Stimulated activated CD4-positive, alpha-beta T cell treated with anti-CD3 and anti-CD28 coated beads, Interleukin-15, amount 100 ng/mL, for 24 hours (primary cell): ENCODE measurements around the gene SCUBE1.

Source experiments
- DNase-seq: peaks from one replicate; pipeline ENCODE4 v3.0.0-alpha.2; 2020

SCUBE1 gene

DNA sequence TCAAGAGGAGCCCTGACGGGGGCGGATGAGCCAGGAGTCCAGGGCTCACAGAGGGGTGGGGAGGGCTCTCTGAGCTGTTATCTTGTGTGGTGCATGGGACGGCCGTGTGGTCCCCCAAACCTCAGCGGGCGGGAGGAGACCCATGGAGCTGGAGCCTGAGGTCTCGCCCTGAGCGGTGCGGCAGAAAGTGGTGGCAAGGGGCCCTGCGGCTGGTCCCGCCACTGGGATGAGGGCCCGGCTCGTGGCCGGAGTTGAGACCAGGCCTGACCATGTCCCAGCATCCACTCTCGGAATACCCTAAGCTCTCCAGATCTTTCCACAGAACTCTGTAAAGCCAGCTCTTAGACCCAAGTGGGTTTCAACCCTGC, 133.7 kb downstream of the SCUBE1 start:
- no peak for DNase-seq

DNA sequence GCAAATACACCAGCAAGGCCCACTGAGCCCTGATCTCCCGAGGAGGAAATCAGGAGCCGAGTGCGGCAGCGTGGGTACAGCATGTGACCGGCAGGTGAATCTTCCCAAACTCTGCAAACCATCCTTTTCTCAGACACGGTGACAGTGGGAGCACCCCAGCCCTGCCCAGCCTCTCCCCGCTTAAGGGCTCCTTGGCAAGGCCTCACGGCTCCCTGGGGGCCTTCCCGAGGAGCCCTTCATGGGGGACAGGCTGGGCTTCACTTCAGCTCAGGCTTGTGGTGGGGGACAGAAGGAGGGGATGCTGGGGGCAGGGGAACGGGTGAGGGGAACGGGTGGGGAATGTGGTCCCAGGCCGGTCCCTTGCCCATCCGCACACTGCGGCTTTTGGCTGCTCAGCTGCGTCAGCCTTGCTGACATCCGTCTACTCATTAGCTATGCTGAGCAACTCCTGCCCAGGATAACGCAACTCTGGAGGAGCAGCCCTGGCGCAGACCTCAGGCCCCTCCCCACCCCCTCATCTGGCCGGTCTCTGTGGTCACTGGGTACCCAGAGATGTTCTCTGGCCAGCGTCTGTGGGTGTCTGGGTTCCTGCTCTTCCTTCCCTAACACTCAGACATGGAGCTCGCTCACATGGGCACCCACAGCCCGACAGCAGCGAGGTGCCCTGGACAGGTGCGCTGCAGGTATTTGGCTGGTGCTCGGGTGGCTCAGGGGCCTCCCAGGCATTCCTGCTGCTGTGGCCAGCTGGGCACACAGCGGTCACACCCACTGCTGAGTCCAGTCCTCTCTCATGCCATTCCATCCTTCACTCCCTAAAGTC, 134.3 kb downstream of the SCUBE1 start:
- DNase-seq: no peak

DNA sequence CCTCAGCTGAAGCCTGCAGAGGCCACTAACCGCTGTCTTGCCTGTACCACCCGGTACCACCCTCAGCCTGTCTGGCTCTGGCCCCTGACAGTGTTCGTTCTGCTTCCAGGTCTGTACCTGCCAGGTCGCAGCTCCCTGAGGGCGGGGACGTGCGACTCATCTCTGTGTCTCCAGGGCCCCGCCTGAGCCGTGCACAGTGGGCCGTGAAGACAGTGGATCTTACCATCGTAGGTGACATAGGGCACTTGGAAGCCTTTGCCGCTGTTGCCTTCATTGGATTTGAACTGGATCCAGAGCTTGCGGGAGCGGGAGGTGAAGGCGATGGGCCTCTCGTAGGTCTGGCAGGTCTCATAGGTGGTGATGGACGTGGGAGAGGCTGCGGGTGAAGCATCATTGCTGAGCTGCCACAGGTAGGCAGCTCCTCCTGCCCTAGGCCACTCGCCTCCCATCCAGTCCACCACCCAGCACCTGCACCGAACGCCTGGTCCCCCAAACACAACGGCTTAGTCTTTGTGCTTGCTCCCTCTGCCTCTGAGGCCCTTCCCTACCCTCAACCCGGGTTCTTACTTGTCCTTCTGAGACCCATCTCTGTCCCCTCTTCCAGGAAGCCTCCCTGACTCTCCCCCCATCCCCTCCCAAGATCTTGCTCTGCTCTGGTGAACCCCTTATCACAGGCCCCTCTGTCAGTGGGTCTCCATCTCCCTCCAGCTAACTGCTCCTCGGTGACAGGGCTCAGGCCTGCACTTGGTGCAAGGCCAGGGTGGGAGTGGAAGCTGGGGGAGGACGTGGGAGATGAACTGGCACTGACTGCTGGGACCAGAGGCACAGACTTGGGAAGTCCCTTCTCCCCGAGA, 135.1 kb downstream of the SCUBE1 start:
- no peak for DNase-seq

DNA sequence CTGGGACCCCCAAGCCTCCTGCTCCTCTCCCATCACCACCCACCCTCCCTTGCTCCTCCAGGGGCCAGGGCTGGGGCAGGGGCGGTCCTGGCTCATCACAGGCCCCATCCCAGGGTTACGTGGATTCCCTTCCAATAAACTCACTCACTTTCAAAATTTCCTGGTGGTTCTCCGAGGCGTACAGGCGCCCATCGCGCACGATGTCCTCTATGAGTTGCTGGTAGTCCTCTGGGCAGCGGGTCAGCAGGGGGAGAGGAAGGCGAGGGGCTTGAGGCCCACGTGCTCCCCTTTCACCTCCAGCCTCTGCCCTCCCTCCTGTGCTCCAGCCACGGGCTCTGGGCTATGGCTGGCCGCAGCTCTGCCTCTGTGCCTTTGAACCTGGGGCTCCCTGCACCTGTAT, 135.8 kb downstream of the SCUBE1 start:
- DNase-seq: no peak

DNA sequence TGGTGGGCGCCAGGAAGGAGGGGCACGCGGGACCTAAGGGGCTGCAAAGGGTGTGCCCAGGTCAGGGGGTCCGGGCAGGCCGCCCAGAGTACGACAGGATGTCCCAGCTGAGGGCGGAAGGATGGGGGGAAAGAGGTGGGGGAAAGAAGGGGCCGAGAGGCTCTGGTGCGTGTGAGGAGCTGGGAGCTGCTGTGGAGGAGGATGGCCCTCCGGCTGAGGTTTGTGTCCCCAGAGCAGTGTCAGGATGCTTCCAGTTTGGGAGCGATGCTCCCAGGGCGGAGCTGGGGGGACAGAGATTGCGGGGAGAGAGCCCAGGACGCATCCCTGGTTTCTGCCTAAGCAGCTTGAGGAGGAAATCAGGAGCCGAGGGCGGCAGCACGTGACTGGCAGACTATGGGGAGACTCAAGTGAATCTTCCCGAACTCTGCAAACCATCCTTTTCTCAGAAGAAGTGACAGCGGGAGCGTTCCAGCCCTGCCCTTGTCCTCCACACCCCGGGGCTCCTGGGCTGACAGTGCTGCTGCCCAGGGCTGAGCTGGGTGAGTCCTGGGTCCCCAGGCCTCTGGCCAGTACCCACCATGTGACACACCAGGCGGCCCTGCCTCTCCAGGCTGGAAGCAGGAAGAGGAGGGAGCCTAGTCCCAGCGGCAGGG, 136.5 kb downstream of the SCUBE1 start:
- DNase-seq: no peak

DNA sequence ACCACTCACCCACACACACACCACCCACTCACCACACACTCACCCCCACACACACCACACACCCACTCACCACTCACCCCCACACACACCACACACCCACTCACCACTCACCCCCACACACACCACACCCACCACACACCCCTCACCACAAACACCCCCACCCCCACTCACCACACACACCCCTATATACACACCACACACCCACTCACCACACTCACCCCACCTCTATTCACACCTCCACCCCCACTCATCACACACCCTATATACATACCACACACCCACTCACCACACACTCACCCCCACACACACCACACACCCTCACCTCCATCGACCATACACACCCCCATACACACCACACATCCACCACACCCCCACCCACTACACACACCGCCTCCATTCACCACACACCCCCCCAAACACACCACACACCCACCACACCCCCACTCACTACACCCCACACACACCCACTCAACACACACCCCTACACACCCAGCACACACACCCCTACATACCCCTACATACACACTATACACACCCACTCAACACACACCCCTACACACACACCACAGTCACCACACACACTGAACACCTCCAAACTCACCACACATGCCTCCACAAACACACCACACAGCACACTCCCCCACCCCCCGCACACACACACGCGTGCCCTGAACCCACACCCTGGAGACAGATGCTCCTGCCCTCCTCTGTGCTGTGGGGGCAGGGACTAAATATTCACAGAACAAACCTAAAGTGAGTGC, 137.2 kb downstream of the SCUBE1 start:
- peak; percentile 22 for DNase-seq

DNA sequence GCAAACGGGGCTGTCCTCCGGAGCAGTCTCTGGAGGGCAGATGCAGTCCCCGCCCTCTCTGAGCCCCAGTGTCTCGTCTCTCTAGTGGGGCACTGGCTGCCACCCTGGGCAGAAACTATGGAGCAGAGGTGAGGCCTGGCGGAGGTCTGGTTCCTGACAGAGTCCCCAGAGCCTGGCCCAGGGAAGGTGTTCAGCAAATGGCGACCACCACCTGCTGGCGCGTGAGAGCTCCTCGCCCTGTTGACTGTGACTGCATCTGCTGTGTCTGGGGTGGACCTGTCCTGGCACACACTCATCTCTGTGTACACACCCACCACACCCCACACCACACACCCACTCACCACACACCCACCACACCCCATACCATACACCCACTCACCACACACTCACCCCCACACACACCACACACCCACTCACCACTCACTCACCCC, 137.9 kb downstream of the SCUBE1 start:
- DNase-seq: no peak

DNA sequence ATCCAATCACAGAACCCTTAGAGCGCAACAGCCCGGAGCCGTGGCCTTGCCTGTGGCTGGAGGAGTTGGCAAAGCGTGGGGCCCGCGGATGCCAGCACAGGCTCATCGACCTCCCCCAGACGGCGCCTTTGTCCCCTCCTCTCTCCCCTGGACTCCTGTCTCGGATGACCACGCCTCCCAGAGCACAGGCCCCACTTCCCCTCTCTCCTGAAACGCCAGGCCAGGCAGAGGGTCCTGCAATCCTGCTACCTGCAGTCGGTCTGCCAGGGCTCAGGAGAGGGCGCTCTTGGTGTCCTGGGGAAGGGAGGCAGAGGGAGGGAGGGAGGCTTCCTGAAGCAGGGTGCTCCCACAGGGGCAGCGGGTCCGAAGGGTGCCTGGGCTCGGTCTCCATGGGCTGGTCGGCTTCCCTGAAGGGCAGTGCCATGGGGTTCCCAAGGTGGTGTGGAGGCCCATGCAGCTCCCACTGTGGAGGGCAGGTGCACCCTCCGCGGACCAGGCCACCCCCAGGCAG, 139.6 kb downstream of the SCUBE1 start:
- no peak for DNase-seq

DNA sequence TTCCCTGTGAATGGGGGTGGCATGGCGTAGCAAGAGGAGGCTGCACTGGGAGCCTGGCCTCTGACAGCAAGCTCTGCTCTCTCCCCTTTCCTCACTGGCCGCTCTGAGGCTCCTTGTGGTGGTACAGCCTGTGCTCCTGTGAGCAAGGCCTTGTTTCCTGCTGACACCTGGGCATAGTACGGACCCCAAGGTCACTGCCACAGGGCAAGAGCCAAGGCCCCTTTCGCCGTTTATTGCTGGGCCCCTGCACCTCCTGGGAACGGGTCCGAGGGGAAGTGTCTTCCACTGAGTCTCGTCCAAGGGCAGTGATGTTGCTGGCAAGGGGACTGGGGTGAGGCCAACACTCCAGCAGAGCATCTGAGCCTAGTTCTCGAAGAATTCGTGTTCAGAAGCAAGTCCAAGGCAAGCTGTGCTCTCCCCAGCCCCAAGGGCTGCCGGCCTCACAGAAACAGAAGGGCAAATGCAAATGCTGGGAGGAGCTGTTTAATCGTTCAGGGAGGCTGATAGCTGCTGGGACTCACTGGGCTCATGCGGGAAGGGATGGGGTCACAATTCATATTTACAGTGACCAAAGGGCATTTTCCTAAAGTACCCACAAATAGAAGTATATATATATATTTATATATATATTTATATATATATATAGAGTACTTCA, 140.3 kb downstream of the SCUBE1 start:
- no peak for DNase-seq

DNA sequence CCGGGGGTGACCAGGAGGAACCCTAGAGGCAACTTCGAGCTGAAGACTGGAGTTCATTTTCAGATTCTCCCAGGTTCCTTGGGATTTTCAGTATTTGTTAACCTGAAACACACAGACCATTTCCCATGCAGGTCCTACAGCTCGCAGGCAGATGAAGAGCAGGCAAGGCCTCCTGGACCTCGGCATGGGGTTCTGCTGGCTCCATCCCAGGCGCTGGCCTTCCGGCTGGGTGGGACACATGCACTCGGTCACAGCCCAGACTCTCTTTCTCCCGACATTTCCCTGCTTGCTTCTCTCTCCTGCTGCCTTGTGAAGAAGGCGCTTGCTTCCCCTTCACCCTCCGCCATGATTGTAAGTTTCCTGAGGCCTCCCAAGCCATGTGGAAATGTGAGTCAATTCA, 140.8 kb downstream of the SCUBE1 start:
- DNase-seq: no peak

DNA sequence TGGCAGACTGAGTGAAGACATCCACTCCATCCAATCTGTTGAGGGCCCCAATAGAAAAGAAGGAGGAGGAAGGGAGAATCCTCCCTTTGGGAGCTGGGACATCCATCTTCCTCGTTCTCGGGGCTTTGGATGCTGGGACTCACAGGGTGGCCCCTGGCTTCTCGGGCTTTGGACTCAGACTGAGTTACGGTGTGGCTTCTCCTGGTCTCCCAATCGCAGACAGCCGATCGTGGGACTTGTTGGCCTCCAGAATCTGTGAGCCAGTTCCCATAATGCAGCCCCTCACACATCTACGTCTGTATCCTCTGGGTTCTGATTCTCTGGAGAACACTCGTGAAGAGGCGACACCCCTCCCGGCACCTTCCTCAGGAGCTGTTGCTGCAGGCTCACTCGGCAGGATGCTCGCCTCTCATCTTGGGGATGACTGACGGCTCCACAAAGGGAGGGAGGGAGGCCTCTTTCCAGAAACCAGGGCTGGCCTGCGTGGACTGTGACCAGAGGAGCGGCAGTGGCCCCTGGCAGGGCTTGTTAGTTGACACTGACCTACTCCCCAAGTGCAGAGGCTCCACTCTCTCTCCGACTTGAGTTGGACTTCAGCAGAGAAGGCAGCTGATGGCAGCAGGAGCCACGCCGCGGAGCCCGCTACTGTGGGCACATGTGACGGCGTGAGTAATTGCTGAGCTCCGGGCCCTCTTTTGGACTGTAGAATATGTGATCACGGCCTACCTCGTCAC, 141.5 kb downstream of the SCUBE1 start:
- DNase-seq: no peak

DNA sequence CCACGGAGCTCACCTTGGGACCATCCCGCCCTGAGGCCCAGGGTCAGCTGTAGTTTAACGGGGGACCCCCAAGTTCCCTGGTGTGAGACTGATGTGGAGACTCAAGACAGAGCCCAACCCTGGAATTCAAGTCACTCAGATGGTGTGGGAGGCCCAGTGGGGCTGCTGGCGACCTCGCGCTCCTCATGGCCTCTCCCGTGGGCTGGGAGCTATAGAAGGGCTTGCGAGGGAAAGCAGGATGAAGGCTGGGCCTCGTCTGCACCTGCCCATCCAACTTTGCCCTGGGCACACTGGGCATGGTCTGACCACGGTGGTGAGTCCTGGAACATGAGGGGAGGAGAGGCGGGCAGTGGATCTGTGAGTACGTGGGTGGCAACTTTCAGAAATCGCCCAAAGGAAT, 142.6 kb downstream of the SCUBE1 start:
- no peak for DNase-seq

DNA sequence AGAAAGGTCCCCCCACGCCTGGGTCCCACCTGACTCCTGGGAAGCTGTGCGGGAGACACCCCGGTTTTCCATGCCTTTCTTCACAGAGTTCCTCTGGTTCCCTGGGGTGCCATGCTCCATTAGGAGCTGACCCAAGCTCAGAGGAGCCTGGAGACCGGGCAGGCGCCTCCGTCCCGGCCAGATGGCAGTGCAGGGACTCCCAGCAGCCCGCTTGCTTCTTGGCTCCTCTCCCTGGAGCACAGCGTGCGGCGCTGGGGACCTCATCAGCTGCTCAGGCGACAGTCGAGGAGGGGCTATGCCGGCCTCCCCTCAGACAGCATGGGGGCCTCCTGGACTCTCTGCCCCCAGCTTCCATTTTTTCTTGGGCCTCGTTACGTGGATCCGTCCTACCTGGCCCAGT, 143.1 kb downstream of the SCUBE1 start:
- DNase-seq: no peak

DNA sequence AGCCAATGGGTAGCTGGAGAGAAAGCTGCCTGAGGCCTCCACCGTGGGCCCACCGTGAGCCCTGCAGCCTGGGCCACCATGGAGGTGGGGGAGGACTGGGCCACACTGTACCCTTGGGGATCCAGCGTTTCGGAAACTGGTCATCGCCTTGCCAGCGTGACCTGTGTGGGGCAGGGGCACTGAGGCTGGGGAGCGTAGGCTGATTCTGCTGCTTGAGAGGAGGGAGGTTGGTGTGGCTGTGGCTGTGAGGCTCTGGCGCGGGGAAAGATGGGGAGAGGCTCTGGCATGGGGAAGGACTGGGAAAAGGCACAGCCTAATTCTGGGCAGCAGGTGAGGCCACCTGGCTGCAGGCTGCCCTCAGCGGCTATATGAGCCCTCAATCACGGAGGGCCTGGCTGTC, 143.6 kb downstream of the SCUBE1 start:
- DNase-seq: no peak

DNA sequence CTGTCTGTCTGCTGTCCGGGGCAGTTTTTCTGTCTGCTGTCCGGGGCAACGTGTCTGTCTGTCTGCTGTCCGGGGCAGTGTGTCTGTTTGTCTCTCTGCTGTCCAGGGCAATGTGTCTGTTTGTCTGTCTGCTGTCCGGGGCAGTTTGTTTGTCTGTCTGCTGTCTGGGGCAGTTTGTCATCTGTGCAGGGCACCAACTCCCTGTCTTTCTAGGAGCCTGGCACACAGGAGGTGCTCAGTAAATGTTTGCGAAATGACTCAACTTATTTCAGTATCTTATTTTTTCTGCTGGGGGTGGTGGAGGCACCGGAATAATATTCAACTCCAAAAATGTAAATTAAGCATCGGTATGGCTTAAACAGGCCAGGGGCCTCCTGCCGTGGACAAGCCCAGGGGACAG, 144.2 kb downstream of the SCUBE1 start:
- no peak for DNase-seq

DNA sequence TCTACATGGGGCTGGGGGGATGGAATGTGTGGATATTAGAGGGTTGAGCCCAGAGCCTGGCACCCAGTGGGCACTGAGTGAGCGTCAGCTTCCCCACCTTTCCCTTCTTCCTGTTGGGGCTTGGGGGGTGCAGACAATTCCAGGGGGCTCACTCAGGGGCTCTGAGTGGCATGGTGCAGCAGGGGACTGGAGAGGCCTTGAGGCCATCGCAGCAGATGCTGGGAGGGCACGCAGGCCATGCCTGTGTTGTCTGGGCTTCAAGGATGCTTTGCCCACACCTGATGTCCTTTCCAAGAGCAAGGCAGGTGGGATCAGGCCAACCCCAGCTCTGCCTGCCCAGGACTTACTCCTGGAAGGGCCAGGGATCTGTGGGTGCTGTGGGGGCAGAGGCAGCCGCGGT, 145.0 kb downstream of the SCUBE1 start:
- no peak for DNase-seq

DNA sequence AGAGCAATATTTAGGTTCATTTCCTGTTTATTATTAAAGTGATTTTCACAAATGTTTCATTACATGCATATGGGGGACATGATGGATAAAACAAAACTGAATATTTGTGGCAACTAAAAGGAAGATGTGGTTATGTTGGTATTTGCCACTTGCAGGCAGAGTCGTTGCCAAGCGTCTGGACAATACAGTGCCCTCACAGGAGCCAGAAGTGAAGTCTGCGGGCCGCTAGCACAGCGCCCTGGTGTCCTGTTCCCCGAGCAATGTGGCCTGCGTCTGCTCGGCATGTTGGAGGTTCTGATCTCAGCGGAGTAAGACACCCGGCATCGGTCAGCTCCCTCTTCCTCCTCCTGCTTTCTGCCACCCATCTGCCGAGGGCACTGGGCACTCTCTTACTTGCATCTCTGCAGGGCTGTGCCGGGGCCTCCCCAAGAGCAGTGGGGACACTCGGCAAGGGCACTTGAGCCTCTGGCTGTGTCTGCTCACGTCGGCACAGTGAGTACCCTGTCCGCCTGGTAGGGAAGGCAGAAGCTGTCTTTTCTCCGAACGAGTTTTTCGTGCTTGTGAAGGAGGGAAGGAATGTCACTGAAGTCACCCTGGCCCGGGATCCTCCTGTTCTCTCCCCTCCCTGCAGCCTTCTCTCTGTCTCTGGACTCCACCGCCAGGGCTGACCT, 145.8 kb downstream of the SCUBE1 start:
- no peak for DNase-seq

DNA sequence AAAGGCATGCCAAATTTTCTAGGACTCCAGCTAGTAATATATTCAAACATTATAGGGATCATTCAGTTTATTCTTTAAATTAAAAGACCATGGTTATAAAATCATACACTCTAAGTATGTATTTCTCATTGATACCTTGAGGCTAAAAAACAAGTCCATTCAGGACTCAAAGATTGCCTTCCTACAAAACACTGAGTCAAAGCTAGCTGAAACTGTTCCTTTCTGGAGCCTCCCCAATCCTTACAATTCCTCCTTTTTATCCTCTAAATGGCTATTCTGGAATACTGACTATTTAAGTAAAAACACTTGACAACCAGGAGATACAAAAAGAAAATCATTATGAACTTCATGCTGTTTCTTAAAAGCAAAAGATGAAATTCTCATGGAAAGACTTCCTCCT, 151.3 kb downstream of the SCUBE1 start:
- DNase-seq: no peak

DNA sequence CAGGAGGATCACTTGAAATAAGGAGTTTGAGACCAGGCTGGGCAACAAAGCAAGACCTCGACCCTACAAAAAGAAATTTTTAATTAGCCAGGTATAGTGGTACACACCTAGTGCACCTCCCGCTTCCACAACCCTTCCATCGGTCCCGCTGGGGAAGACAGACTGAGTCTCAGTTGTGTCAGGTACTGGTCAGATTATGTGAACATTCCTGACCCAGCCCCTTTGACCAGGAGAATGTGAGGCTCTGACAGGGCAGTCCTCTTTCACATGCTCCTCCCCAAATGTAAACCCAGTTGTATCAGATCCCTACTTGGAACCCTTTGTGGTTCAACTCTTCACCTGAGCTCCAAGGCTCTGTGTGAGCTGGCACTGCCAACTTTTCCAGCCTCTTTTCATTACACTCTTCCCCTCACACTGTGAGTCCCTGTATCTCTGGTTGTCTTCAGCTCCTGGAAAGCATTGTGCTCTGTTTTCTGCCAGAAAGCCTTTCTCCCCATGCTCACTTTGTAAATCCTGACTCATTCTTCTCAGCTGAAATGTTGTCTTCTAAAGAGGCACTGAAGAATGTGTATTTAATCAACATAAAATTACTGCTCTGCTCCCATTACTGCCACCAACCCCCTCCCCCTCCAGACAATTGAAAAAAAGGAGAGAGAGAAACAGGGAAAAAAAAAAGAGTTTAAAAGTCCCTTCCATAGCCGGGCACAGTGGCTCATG, 154.2 kb downstream of the SCUBE1 start:
- DNase-seq: no peak
